Measurements from ENCODE around the gene LAD1. TPM values are rescaled to one million over a fixed set of nuclear protein-coding genes. Genes with fewer than 3 reads are reported as not detected.

The LAD1 gene
- polyA plus RNA-seq, 1 of the 3 experiments (the other 2 are of a cell fraction) = not detected

DNA sequence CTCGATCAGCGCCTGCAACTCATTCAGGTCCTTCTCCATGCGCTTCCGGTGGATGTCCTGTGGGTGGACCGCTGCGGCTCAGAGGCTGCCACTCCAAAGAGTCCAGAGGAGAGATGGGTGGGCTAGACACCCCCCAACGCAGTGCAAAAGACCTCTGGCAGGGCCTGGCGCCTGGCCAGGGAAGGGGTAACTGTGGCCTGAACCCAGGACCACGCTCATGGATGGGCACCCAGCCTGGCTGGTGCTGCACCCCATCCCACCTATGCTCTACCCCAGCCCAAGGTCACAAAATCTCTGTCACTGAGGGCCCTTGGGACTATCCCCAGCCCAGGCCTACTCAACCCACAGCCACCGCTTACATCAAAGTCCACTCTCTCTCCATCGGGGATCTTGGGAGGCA lies 33.9 kb downstream of the LAD1 start:
- Histone ChIP-seq H3K9me3 (no peaks in the 10 kb centered on the region), H4K20me1 (ENCODE audit: insufficient read depth) (no peaks in the 10 kb centered on the region), H3K79me2 (ENCODE audit: insufficient read depth) (no peaks in the 10 kb centered on the region), H3K36me3 (replicated peaks in 1 of 2; ENCODE audit: control insufficient read depth in 1 of 2, insufficient read depth in 2 of 2, low read length in 1 of 2) (no peaks in the 10 kb centered on the region), H3K9me2 (no peaks in the 10 kb centered on the region), H3F3A (replicated peaks; ENCODE audit: insufficient read depth) (no peaks in the 10 kb centered on the region), H3K4me3 (ENCODE audit: low read depth in 2 of 2, low read length in 1 of 2) (no peak overlapping the region), H3K27ac (ENCODE audit: low read depth in 2 of 2, low read length in 1 of 2) (no peak overlapping the region), H2AFZ (ENCODE audit: low read depth) (no peak overlapping the region), H3K27me3 (ENCODE audit: insufficient read depth) (peaks cover 24% of the 10 kb centered on the region; the same call in 1 of the 2 replicates), H3K9ac (no peak overlapping the region), H3K4me1 (ENCODE audit: control insufficient read depth in 1 of 2, insufficient read depth in 2 of 2, low read depth in 1 of 2, low read length in 1 of 2) (peaks cover 0 to 20% of the 10 kb centered on the region in 2 experiments; a peak in 1 of 4 replicates), H3K4me2 (no peak overlapping the region)
- no peak for TF ChIP-seq JUND (IDR thresholded peaks at IDR 0.05)
- no peak for TF ChIP-seq CHD2 (IDR thresholded peaks at IDR 0.05; ENCODE audit: low read length, partially characterized antibody)
- TF ChIP-seq RAD21 (IDR thresholded peaks at IDR 0.05; ENCODE audit: low read length) = no peak
- CTCF ChIA-PET = interaction anchor here (1.3 to 17.5 kb wide), 3 partner anchors 10 to 114 kb away, joined by 4 to 329 read pairs (median 143); no protein-coding TSS in a partner anchor
- WGBS (ENCODE audit: low lambda C conversion rate) = 65% methylated on average over 7 of the region's 11 CpGs
- DNase-seq = no peak
- POLR2A ChIA-PET = no interaction called here

DNA sequence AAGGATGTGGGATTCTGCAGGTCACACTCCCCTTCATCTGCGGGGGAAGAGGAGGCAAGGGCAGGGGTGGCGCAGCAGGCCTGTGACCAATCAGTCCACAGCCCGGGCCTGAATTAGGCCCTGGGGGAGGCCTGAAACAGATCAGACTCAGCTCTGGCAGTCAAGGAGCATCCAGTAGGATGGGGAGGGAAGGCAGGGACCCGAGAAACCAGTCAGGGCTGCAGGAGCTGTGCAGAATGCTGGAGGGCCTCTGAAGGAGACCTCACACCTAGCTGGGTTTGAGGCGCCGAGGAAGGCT lies 34.4 kb downstream of the LAD1 start:
- Histone ChIP-seq H2AFZ (ENCODE audit: low read depth) (no peak overlapping the region), H3K9ac (no peak overlapping the region), H3K4me1 (ENCODE audit: control insufficient read depth in 1 of 2, insufficient read depth in 2 of 2, low read depth in 1 of 2, low read length in 1 of 2) (peaks cover 0 to 20% of the 10 kb centered on the region in 2 experiments; a peak in 1 of 4 replicates), H3K36me3 (replicated peaks in 1 of 2; ENCODE audit: control insufficient read depth in 1 of 2, insufficient read depth in 2 of 2, low read length in 1 of 2) (no peaks in the 10 kb centered on the region), H3K27ac (ENCODE audit: low read depth in 2 of 2, low read length in 1 of 2) (no peak overlapping the region), H4K20me1 (ENCODE audit: insufficient read depth) (no peaks in the 10 kb centered on the region), H3K79me2 (ENCODE audit: insufficient read depth) (no peaks in the 10 kb centered on the region), H3K27me3 (ENCODE audit: insufficient read depth) (peaks cover 19% of the 10 kb centered on the region; the same call in 1 of the 2 replicates), H3K9me2 (no peaks in the 10 kb centered on the region), H3K4me3 (ENCODE audit: low read depth in 2 of 2, low read length in 1 of 2) (no peak overlapping the region), H3F3A (replicated peaks; ENCODE audit: insufficient read depth) (no peaks in the 10 kb centered on the region), H3K4me2 (no peak overlapping the region), H3K9me3 (no peaks in the 10 kb centered on the region)
- POLR2A ChIA-PET = no interaction called here
- 82% methylated on average over 5 of the region's 6 CpGs for WGBS (ENCODE audit: low lambda C conversion rate)
- CTCF ChIA-PET = interaction anchor here (0.7 to 17.5 kb wide), 5 partner anchors 11 to 113 kb away, joined by 3 to 329 read pairs (median 4); no protein-coding TSS in a partner anchor
- no peak for TF ChIP-seq NRF1 (IDR thresholded peaks at IDR 0.05; ENCODE audit: low read depth, low read length)
- no peak for TF ChIP-seq MEF2A (IDR thresholded peaks at IDR 0.05; ENCODE audit: borderline replicate concordance, low read depth)
- TF ChIP-seq GABPA (IDR thresholded peaks at IDR 0.05; ENCODE audit: low read depth) = no peak
- TF ChIP-seq SIN3A (IDR thresholded peaks at IDR 0.05; ENCODE audit: borderline replicate concordance, low read depth, low read length) = no peak
- no peak for TF ChIP-seq JUND (IDR thresholded peaks at IDR 0.05)
- no peak for TF ChIP-seq GATA2 (CRISPR knock-in tag; IDR thresholded peaks at IDR 0.05)
- TF ChIP-seq, protein P1, sequence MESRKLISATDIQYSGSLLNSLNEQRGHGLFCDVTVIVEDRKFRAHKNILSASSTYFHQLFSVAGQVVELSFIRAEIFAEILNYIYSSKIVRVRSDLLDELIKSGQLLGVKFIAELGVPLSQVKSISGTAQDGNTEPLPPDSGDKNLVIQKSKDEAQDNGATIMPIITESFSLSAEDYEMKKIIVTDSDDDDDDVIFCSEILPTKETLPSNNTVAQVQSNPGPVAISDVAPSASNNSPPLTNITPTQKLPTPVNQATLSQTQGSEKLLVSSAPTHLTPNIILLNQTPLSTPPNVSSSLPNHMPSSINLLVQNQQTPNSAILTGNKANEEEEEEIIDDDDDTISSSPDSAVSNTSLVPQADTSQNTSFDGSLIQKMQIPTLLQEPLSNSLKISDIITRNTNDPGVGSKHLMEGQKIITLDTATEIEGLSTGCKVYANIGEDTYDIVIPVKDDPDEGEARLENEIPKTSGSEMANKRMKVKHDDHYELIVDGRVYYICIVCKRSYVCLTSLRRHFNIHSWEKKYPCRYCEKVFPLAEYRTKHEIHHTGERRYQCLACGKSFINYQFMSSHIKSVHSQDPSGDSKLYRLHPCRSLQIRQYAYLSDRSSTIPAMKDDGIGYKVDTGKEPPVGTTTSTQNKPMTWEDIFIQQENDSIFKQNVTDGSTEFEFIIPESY (IDR thresholded peaks at IDR 0.05; ENCODE audit: borderline replicate concordance, low read depth) = no peak
- no peak for TF ChIP-seq FOXM1 (IDR thresholded peaks at IDR 0.05; ENCODE audit: low read depth)
- no peak for TF ChIP-seq FOXJ3 (CRISPR knock-in tag; IDR thresholded peaks at IDR 0.05)
- no peak for TF ChIP-seq ELF1 (IDR thresholded peaks at IDR 0.05)
- DNase-seq = no peak

Data from SK-N-SH (cell line).